Chondrocyte (in vitro differentiated cells): ENCODE results near the gene ZFYVE19. TPM values are rescaled to one million over a fixed set of nuclear protein-coding genes. Genes with fewer than 3 reads are reported as not detected.

Experiments used
- DNase-seq: peaks from one replicate; pipeline ENCODE4 v3.0.0; 2021; ENCODE audit warnings: mixed read lengths, low spot score
- H3K27ac Mint-ChIP-seq: one replicate; pipeline ENCODE4 v1.8.0; 2021; ENCODE audit warnings: mild to moderate bottlenecking, moderate library complexity, mixed read lengths; ENCODE audit not compliant: unreplicated experiment
- H3K27me3 Mint-ChIP-seq: 2 replicates; pipeline ENCODE4 v1.8.0; 2021; ENCODE audit warnings: low read depth, mixed read lengths
- H3K36me3 Mint-ChIP-seq: 2 replicates; pipeline ENCODE4 v1.8.0; 2021; ENCODE audit warnings: low read depth, mixed read lengths
- H3K4me1 Mint-ChIP-seq: 2 replicates; pipeline ENCODE4 v1.8.0; 2021; ENCODE audit warnings: low read depth, mild to moderate bottlenecking, mixed read lengths
- H3K4me3 Mint-ChIP-seq: one replicate; pipeline ENCODE4 v1.8.0; 2021; ENCODE audit warnings: mild to moderate bottlenecking, moderate library complexity, mixed read lengths; ENCODE audit not compliant: unreplicated experiment
- H3K9me3 Mint-ChIP-seq: 2 replicates; pipeline ENCODE4 v1.8.0; 2021; ENCODE audit warnings: low read depth, mixed read lengths
- total RNA-seq: library from RNA; stranded (reverse); gene quantifications from 3 replicates; pipeline ENCODE4 v1.2.1, GENCODE V29; 2021
- TF ChIP-seq, protein P1 (sequence below): fragments of 200-600 bp; sonication (generic); IDR thresholded peaks from 2 replicates; pipeline ENCODE4 v1.5.0; 2021; ENCODE audit warnings: antibody characterized with exemption, mild to moderate bottlenecking, moderate library complexity

Gene ZFYVE19
- total RNA-seq, 1 donor from 2014 or later = 15.5 TPM

DNA sequence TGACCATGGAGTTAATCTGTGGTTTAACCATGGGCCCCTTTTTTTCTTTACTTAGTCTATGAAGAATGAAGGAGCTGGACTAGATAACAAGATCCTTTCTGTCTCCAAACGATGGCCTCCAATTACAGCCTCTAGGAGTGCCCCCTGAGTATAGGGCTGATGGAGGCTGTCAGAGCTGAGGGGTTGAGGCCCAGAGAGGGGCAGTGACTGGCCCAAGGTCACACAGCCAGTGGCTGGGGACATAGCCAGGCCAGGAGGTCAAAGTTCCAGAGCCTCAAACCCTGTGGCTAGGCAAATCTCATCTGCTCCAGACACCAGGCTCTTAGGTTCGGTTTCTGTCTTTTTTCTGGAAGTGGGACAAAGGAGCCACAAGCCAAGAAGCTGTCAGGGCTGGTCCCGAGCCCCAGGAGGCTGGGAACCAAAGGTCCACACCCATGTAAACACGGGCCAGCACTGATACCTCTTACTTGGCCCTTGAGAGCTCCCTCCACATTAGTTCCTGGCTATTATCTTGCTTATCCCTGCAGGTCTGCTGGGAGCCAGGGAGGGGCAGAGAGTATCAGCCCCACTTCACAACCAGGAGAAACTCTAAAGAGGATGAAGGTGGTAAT, 56.9 kb downstream of the ZFYVE19 start:
- Mint-ChIP-seq H3K27me3 (peaks cover 5% of the 10 kb centered on the region), H3K27ac (no peak overlapping the region), H3K4me1 (peaks cover 15% of the 10 kb centered on the region), H3K9me3 (no peaks in the 10 kb centered on the region), H3K4me3 (no peak overlapping the region), H3K36me3 (no peaks in the 10 kb centered on the region)
- no peak for DNase-seq
- TF ChIP-seq, protein P1, sequence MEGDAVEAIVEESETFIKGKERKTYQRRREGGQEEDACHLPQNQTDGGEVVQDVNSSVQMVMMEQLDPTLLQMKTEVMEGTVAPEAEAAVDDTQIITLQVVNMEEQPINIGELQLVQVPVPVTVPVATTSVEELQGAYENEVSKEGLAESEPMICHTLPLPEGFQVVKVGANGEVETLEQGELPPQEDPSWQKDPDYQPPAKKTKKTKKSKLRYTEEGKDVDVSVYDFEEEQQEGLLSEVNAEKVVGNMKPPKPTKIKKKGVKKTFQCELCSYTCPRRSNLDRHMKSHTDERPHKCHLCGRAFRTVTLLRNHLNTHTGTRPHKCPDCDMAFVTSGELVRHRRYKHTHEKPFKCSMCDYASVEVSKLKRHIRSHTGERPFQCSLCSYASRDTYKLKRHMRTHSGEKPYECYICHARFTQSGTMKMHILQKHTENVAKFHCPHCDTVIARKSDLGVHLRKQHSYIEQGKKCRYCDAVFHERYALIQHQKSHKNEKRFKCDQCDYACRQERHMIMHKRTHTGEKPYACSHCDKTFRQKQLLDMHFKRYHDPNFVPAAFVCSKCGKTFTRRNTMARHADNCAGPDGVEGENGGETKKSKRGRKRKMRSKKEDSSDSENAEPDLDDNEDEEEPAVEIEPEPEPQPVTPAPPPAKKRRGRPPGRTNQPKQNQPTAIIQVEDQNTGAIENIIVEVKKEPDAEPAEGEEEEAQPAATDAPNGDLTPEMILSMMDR = no peak

Other genes with a start within 250 kb of the ZFYVE19 start
- gene CCDC32, start 242.0 kb upstream of the ZFYVE19 start, total RNA-seq = 16.7 to 22.5 TPM (median 21.2 TPM) in 3 replicates
- gene RPUSD2, start 237.8 kb upstream of the ZFYVE19 start, total RNA-seq = 7.7 to 10.9 TPM (median 10.2 TPM) in 3 replicates
- gene KNL1, start 212.8 kb upstream of the ZFYVE19 start, total RNA-seq = 4.7 to 6.0 TPM (median 5.5 TPM) in 3 replicates
- 6.9 to 13.0 TPM (median 9.4 TPM) in 3 replicates for gene RAD51, start 111.9 kb upstream of the ZFYVE19 start, total RNA-seq
- 27.5 to 30.1 TPM (median 28.8 TPM) in 3 replicates for gene RMDN3, start 51.8 kb upstream of the ZFYVE19 start, total RNA-seq
- 1.6 to 2.4 TPM (median 1.9 TPM) in 3 replicates for gene GCHFR, start 43.0 kb upstream of the ZFYVE19 start, total RNA-seq
- gene C15orf62, start 37.1 kb upstream of the ZFYVE19 start, total RNA-seq = 0.12 TPM in 1 of 3 replicates, not detected in the others
- gene DNAJC17, start 384 bp downstream of the ZFYVE19 start, total RNA-seq = 26.4 to 31.8 TPM (median 29.1 TPM) in 3 replicates
- gene PPP1R14D, start 21.6 kb downstream of the ZFYVE19 start, total RNA-seq = not detected in 3 replicates
- 0.87 to 2.0 TPM (median 0.87 TPM) in 3 replicates for gene SPINT1, start 37.0 kb downstream of the ZFYVE19 start, total RNA-seq
- gene RHOV, start 67.1 kb downstream of the ZFYVE19 start, total RNA-seq = 0.12 to 0.31 TPM in 2 of 3 replicates, not detected in the other
- 29.4 to 35.6 TPM (median 33.0 TPM) in 3 replicates for gene VPS18, start 87.4 kb downstream of the ZFYVE19 start, total RNA-seq
- 0.36 to 0.45 TPM in 2 of 3 replicates, not detected in the other for gene DLL4, start 122.3 kb downstream of the ZFYVE19 start, total RNA-seq
- 2.8 to 78.5 TPM (median 77.6 TPM) in 3 replicates for gene CHAC1, start 146.4 kb downstream of the ZFYVE19 start, total RNA-seq